HG03558 (cell line): Measurements from ENCODE around the gene NNAT.

ENCODE experiments used
- ATAC-seq: cut with Tn5 transposase; IDR thresholded peaks from one replicate; pipeline ENCODE4 v1.9.1; 2021; ENCODE audit warnings: moderate number of reproducible peaks; ENCODE audit not compliant: unreplicated experiment; ENCODE audit errors: extremely low read depth

The NNAT gene

GRCh38 chr20:37523012-37523391 is 2.0 kb downstream of the NNAT start:
- ATAC-seq: no peak

GRCh38 chr20:37523911-37524700 is 3.1 kb downstream of the NNAT start:
- ATAC-seq: no peak

- ATAC-seq: no peak
Observed at GRCh38 chr20:37524859-37525708, 4.0 kb downstream of the NNAT start.

- no peak for ATAC-seq
Observed at GRCh38 chr20:37525810-37526209, 4.8 kb downstream of the NNAT start.

- no peak for ATAC-seq
Observed at GRCh38 chr20:37526238-37526838, 5.3 kb downstream of the NNAT start.

- ATAC-seq: no peak
Observed at GRCh38 chr20:37526839-37527637, 6.0 kb downstream of the NNAT start.

GRCh38 chr20:37527638-37528445 is 6.8 kb downstream of the NNAT start, which contains the start of gene BLCAP:
TSS of gene BLCAP (minus strand) at chr20:37527876. CDS start at chr20:37519174, 8,702 bp downstream.
- ATAC-seq: no peak

- ATAC-seq: no peak
Observed at GRCh38 chr20:37528446-37529213, 7.6 kb downstream of the NNAT start.

GRCh38 chr20:37529214-37529967 is 8.3 kb downstream of the NNAT start:
- no peak for ATAC-seq

GRCh38 chr20:37529968-37530600 is 9.0 kb downstream of the NNAT start:
- ATAC-seq: no peak

- no peak for ATAC-seq
Observed at GRCh38 chr20:37530696-37531095, 9.6 kb downstream of the NNAT start.

- no peak for ATAC-seq
Observed at GRCh38 chr20:37531856-37532255, 10.8 kb downstream of the NNAT start.

- no peak for ATAC-seq
Observed at GRCh38 chr20:37533154-37533715, 12.2 kb downstream of the NNAT start.

- peak; percentile 77 for ATAC-seq
Observed at GRCh38 chr20:37534401-37535157, 13.5 kb downstream of the NNAT start.

GRCh38 chr20:37535443-37536132 is 14.5 kb downstream of the NNAT start:
- no peak for ATAC-seq

GRCh38 chr20:37537505-37537904 is 16.5 kb downstream of the NNAT start:
- no peak for ATAC-seq
